Activated CD8-positive, alpha-beta memory T cell treated with anti-CD3 and anti-CD28 coated beads, Interleukin-2, amount 50 U/mL, for 24 hours (primary cell): ENCODE data around the gene WFDC11.

Experiments
- DNase-seq: peaks from one replicate; pipeline ENCODE4 v3.0.0-alpha.2; 2020; ENCODE audit errors: extremely low read depth

WFDC11 gene

GRCh38 chr20:45626540-45626939 is 43.5 kb downstream of the WFDC11 start:
- DNase-seq, result no peak

GRCh38 chr20:45621593-45621992 is 48.4 kb downstream of the WFDC11 start:
- DNase-seq, result no peak

GRCh38 chr20:45617591-45617990 is 52.4 kb downstream of the WFDC11 start:
- no peak for DNase-seq

- no peak for DNase-seq
Observed at GRCh38 chr20:45612314-45612713, 57.7 kb downstream of the WFDC11 start.

- DNase-seq, result no peak
Observed at GRCh38 chr20:45611054-45611453, 59.0 kb downstream of the WFDC11 start.

GRCh38 chr20:45607810-45608209 is 62.2 kb downstream of the WFDC11 start:
- DNase-seq, result no peak
